GM18498 (cell line): ENCODE results near the gene SLC25A29.
A peak's percentile ranks its signal among the peaks of the same experiment; 100 is the strongest.

Source experiments
- ATAC-seq: cut with Tn5 transposase; IDR thresholded peaks from one replicate; pipeline ENCODE4 v1.9.1; 2021; ENCODE audit warnings: mild to moderate bottlenecking, moderate library complexity; ENCODE audit not compliant: unreplicated experiment

Gene SLC25A29

GRCh38 chr14:100332797-100333196 lies 26.6 kb upstream of the SLC25A29 start:
- ATAC-seq, result peak; percentile 77

- ATAC-seq, result no peak
These were observed 25.9 kb upstream of the SLC25A29 start for GRCh38 chr14:100332071-100332639.

- no peak for ATAC-seq
These were observed 24.2 kb upstream of the SLC25A29 start for GRCh38 chr14:100330388-100330931.

GRCh38 chr14:100330007-100330344 lies 23.7 kb upstream of the SLC25A29 start:
- ATAC-seq, result no peak

GRCh38 chr14:100329233-100330006 lies 23.2 kb upstream of the SLC25A29 start:
- ATAC-seq, result no peak

GRCh38 chr14:100328495-100329163 lies 22.4 kb upstream of the SLC25A29 start:
- ATAC-seq, result no peak

GRCh38 chr14:100327128-100327527 lies 20.9 kb upstream of the SLC25A29 start:
- no peak for ATAC-seq

GRCh38 chr14:100325958-100326357 lies 19.7 kb upstream of the SLC25A29 start:
- ATAC-seq, result no peak

GRCh38 chr14:100325231-100325632 lies 19.0 kb upstream of the SLC25A29 start:
- ATAC-seq, result no peak

GRCh38 chr14:100323942-100324307 lies 17.7 kb upstream of the SLC25A29 start:
- no peak for ATAC-seq

- ATAC-seq, result no peak
These were observed 17.1 kb upstream of the SLC25A29 start, which contains the start of gene SLC25A47 for GRCh38 chr14:100323121-100323941. TSS of gene SLC25A47 (plus strand) at chr14:100323339. CDS start at chr14:100323415, 76 bp downstream.

GRCh38 chr14:100322138-100322957 lies 16.1 kb upstream of the SLC25A29 start:
- ATAC-seq, result no peak

- no peak for ATAC-seq
These were observed 15.4 kb upstream of the SLC25A29 start for GRCh38 chr14:100321473-100322137.

GRCh38 chr14:100320157-100320856 lies 14.1 kb upstream of the SLC25A29 start:
- ATAC-seq, result no peak

GRCh38 chr14:100317912-100318808 lies 11.9 kb upstream of the SLC25A29 start:
- ATAC-seq, result peak; percentile 92

- no peak for ATAC-seq
These were observed 11.1 kb upstream of the SLC25A29 start for GRCh38 chr14:100317389-100317788.

- no peak for ATAC-seq
These were observed 8.5 kb upstream of the SLC25A29 start for GRCh38 chr14:100314724-100315123.
